Stimulated activated CD8-positive, alpha-beta memory T cell treated with anti-CD3 and anti-CD28 coated beads, Interleukin-15, amount 100 ng/mL, for 4 hours (primary cell): ENCODE data around the gene ACBD3.
"Not testable (repeated sequence)": the region's sequence is repeated elsewhere in the genome, so short reads cannot be mapped to it uniquely, and the experiment has no call there.

Source experiments
- DNase-seq, 2 donors: peaks; one replicate each; pipeline ENCODE4 v3.0.0-alpha.2; 2020; ENCODE audit warnings: low read depth in 2 of 2

Gene ACBD3

GRCh38 chr1:226186124-226187018, at the start of gene ACBD3:
Gene ACBD3, minus strand, starts transcription at chr1:226186741. Its CDS starts 66 bp downstream, at chr1:226186675.
- DNase-seq, result peak; percentile 66 to 69

- DNase-seq, result no peak
Observed at GRCh38 chr1:226233806-226234205, 47.3 kb upstream of the ACBD3 start.

GRCh38 chr1:226233293-226233692, 46.8 kb upstream of the ACBD3 start:
- no peak for DNase-seq

- DNase-seq, result no peak
Observed at GRCh38 chr1:226226601-226227000, 40.1 kb upstream of the ACBD3 start.

GRCh38 chr1:226223786-226224244, 37.3 kb upstream of the ACBD3 start:
- no peak for DNase-seq

- no peak for DNase-seq
Observed at GRCh38 chr1:226223157-226223785, 36.7 kb upstream of the ACBD3 start, which contains the start of gene MIXL1. Gene MIXL1, plus strand, starts transcription at chr1:226223664. Its CDS starts 18 bp downstream, at chr1:226223682.

- no peak for DNase-seq
Observed at GRCh38 chr1:226222686-226223085, 36.1 kb upstream of the ACBD3 start.

GRCh38 chr1:226220473-226221189, 34.1 kb upstream of the ACBD3 start:
- no peak for DNase-seq

GRCh38 chr1:226217273-226217672, 30.7 kb upstream of the ACBD3 start:
- DNase-seq, result no peak

- DNase-seq, result no peak
Observed at GRCh38 chr1:226216056-226216455, 29.5 kb upstream of the ACBD3 start.

- no peak for DNase-seq
Observed at GRCh38 chr1:226215239-226215638, 28.7 kb upstream of the ACBD3 start.

- DNase-seq, result no peak
Observed at GRCh38 chr1:226212545-226212944, 26.0 kb upstream of the ACBD3 start.

GRCh38 chr1:226211181-226211821, 24.8 kb upstream of the ACBD3 start:
- no peak for DNase-seq

- DNase-seq, result no peak
Observed at GRCh38 chr1:226210571-226211176, 24.1 kb upstream of the ACBD3 start.

GRCh38 chr1:226209307-226210059, 22.9 kb upstream of the ACBD3 start:
- DNase-seq, result no peak

GRCh38 chr1:226207048-226207447, 20.5 kb upstream of the ACBD3 start:
- DNase-seq, result no peak

GRCh38 chr1:226204198-226204597, 17.7 kb upstream of the ACBD3 start:
- no peak for DNase-seq

GRCh38 chr1:226203655-226204054, 17.1 kb upstream of the ACBD3 start:
- DNase-seq, result no peak

- DNase-seq, result no peak
Observed at GRCh38 chr1:226203240-226203639, 16.7 kb upstream of the ACBD3 start.

- DNase-seq, result not testable (repeated sequence)
Observed at GRCh38 chr1:226202666-226203065, 16.1 kb upstream of the ACBD3 start.

- no peak for DNase-seq
Observed at GRCh38 chr1:226202246-226202645, 15.7 kb upstream of the ACBD3 start.
